ENCODE data around the gene CACFD1.
A peak's percentile ranks its signal among the peaks of the same experiment; 100 is the strongest.

CACFD1 gene

DNA sequence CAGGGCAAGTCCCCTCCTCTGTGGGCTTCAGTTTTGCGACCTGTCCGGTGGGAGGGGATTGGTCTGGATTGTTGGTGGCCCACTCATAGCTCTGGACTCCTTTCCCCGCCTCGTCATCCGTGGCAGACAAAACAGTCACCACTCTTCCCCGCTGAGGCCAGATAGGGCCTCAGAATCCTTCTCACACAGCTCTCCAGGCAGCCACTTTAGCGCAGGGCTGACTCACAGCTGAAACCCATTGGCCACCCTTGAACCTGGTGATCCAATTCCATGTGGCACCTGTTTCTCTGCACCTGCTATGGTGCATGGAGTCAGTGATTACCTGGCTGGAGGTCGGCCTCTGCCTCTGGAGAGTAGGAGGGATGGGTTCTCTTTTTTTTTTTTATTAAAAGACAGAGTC lies 15.8 kb upstream of the CACFD1 start:
- no peak for ATAC-seq
- no peak for TF ChIP-seq ESRRG (CRISPR knock-in tag; IDR thresholded peaks at IDR 0.05)
- TF ChIP-seq ZFP3 (CRISPR knock-in tag; IDR thresholded peaks at IDR 0.05), result no peak
- no peak for TF ChIP-seq ZC3H10 (CRISPR knock-in tag; IDR thresholded peaks at IDR 0.05)
- TF ChIP-seq PPARA (CRISPR knock-in tag; IDR thresholded peaks at IDR 0.05; ENCODE audit: borderline replicate concordance), result no peak
- TF ChIP-seq, protein P1, sequence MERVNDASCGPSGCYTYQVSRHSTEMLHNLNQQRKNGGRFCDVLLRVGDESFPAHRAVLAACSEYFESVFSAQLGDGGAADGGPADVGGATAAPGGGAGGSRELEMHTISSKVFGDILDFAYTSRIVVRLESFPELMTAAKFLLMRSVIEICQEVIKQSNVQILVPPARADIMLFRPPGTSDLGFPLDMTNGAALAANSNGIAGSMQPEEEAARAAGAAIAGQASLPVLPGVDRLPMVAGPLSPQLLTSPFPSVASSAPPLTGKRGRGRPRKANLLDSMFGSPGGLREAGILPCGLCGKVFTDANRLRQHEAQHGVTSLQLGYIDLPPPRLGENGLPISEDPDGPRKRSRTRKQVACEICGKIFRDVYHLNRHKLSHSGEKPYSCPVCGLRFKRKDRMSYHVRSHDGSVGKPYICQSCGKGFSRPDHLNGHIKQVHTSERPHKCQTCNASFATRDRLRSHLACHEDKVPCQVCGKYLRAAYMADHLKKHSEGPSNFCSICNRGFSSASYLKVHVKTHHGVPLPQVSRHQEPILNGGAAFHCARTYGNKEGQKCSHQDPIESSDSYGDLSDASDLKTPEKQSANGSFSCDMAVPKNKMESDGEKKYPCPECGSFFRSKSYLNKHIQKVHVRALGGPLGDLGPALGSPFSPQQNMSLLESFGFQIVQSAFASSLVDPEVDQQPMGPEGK (CRISPR knock-in tag; IDR thresholded peaks at IDR 0.05; ENCODE audit: borderline replicate concordance), result no peak
- no peak for TF ChIP-seq ARNTL (CRISPR knock-in tag; IDR thresholded peaks at IDR 0.05; ENCODE audit: borderline replicate concordance, low read depth)
- no peak for TF ChIP-seq ZFP30 (CRISPR knock-in tag; IDR thresholded peaks at IDR 0.05)
- TF ChIP-seq ZNF70 (CRISPR knock-in tag; IDR thresholded peaks at IDR 0.05), result no peak
- no peak for TF ChIP-seq ISL1 (CRISPR knock-in tag; IDR thresholded peaks at IDR 0.05)
- TF ChIP-seq GLIS3 (CRISPR knock-in tag; IDR thresholded peaks at IDR 0.05), result no peak
- TF ChIP-seq RARB (CRISPR knock-in tag; IDR thresholded peaks at IDR 0.05), result no peak
- TF ChIP-seq, protein P2, sequence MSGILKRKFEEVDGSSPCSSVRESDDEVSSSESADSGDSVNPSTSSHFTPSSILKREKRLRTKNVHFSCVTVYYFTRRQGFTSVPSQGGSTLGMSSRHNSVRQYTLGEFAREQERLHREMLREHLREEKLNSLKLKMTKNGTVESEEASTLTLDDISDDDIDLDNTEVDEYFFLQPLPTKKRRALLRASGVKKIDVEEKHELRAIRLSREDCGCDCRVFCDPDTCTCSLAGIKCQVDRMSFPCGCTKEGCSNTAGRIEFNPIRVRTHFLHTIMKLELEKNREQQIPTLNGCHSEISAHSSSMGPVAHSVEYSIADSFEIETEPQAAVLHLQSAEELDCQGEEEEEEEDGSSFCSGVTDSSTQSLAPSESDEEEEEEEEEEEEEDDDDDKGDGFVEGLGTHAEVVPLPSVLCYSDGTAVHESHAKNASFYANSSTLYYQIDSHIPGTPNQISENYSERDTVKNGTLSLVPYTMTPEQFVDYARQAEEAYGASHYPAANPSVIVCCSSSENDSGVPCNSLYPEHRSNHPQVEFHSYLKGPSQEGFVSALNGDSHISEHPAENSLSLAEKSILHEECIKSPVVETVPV (CRISPR knock-in tag; IDR thresholded peaks at IDR 0.05), result no peak
- TF ChIP-seq, protein P3, sequence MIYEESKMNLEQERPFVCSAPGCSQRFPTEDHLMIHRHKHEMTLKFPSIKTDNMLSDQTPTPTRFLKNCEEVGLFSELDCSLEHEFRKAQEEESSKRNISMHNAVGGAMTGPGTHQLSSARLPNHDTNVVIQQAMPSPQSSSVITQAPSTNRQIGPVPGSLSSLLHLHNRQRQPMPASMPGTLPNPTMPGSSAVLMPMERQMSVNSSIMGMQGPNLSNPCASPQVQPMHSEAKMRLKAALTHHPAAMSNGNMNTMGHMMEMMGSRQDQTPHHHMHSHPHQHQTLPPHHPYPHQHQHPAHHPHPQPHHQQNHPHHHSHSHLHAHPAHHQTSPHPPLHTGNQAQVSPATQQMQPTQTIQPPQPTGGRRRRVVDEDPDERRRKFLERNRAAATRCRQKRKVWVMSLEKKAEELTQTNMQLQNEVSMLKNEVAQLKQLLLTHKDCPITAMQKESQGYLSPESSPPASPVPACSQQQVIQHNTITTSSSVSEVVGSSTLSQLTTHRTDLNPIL (CRISPR knock-in tag; IDR thresholded peaks at IDR 0.05; ENCODE audit: low read depth), result no peak
- TF ChIP-seq ZNF8 (CRISPR knock-in tag; IDR thresholded peaks at IDR 0.05), result no peak
- TF ChIP-seq ZNF565 (CRISPR knock-in tag; conservative IDR thresholded peaks at IDR 0.05; ENCODE audit: low read depth), result no peak
- TF ChIP-seq, protein P4, sequence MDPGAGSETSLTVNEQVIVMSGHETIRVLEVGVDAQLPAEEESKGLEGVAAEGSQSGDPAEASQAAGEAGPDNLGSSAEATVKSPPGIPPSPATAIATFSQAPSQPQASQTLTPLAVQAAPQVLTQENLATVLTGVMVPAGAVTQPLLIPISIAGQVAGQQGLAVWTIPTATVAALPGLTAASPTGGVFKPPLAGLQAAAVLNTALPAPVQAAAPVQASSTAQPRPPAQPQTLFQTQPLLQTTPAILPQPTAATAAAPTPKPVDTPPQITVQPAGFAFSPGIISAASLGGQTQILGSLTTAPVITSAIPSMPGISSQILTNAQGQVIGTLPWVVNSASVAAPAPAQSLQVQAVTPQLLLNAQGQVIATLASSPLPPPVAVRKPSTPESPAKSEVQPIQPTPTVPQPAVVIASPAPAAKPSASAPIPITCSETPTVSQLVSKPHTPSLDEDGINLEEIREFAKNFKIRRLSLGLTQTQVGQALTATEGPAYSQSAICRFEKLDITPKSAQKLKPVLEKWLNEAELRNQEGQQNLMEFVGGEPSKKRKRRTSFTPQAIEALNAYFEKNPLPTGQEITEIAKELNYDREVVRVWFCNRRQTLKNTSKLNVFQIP (CRISPR knock-in tag; IDR thresholded peaks at IDR 0.05; ENCODE audit: borderline replicate concordance, low read depth), result no peak
- TF ChIP-seq, protein P5, sequence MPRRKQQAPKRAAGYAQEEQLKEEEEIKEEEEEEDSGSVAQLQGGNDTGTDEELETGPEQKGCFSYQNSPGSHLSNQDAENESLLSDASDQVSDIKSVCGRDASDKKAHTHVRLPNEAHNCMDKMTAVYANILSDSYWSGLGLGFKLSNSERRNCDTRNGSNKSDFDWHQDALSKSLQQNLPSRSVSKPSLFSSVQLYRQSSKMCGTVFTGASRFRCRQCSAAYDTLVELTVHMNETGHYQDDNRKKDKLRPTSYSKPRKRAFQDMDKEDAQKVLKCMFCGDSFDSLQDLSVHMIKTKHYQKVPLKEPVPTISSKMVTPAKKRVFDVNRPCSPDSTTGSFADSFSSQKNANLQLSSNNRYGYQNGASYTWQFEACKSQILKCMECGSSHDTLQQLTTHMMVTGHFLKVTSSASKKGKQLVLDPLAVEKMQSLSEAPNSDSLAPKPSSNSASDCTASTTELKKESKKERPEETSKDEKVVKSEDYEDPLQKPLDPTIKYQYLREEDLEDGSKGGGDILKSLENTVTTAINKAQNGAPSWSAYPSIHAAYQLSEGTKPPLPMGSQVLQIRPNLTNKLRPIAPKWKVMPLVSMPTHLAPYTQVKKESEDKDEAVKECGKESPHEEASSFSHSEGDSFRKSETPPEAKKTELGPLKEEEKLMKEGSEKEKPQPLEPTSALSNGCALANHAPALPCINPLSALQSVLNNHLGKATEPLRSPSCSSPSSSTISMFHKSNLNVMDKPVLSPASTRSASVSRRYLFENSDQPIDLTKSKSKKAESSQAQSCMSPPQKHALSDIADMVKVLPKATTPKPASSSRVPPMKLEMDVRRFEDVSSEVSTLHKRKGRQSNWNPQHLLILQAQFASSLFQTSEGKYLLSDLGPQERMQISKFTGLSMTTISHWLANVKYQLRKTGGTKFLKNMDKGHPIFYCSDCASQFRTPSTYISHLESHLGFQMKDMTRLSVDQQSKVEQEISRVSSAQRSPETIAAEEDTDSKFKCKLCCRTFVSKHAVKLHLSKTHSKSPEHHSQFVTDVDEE (CRISPR knock-in tag; IDR thresholded peaks at IDR 0.05), result no peak
- no peak for TF ChIP-seq BACH2 (CRISPR knock-in tag; IDR thresholded peaks at IDR 0.05; ENCODE audit: borderline replicate concordance)
- no peak for TF ChIP-seq CSDC2 (CRISPR knock-in tag; IDR thresholded peaks at IDR 0.05)

DNA sequence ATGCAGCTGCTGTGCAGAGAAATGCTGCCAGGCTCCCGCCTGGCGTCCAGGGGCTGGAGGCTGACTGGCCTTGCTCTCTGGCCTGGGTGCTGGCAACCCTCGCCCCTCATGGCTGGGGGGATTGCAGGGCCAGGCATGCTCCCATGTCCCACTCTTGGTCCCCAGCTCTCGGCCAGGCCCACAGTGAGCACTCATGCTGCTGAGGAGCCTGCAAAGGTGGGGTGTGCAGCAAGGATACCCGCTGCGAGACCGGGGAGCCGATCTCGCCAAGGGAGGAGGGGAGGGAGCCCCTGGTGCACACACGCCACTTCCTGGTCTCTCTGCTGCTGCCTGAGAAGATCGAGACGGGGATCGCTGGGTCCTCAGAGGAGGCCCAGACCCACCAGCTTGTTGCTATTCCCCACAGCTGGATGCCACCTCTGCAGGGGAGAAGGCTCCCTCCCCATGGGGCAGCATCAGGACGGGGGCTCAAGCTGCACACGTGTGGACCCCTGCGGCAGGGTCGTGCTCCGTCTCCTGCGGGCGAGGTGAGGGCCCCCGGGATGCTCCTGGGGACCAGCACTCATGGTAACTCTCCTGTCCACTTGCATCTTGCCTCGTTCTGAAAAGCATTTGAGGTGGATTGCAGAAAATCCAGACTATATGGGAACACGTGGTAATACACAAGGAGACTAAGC lies 14.3 kb upstream of the CACFD1 start:
- TF ChIP-seq ARNTL (CRISPR knock-in tag; IDR thresholded peaks at IDR 0.05; ENCODE audit: borderline replicate concordance, low read depth) (no peak), CSDC2 (CRISPR knock-in tag; IDR thresholded peaks at IDR 0.05) (no peak), TCF4 (CRISPR knock-in tag; IDR thresholded peaks at IDR 0.05; ENCODE audit: borderline replicate concordance) (no peak)
- ATAC-seq, result no peak

DNA sequence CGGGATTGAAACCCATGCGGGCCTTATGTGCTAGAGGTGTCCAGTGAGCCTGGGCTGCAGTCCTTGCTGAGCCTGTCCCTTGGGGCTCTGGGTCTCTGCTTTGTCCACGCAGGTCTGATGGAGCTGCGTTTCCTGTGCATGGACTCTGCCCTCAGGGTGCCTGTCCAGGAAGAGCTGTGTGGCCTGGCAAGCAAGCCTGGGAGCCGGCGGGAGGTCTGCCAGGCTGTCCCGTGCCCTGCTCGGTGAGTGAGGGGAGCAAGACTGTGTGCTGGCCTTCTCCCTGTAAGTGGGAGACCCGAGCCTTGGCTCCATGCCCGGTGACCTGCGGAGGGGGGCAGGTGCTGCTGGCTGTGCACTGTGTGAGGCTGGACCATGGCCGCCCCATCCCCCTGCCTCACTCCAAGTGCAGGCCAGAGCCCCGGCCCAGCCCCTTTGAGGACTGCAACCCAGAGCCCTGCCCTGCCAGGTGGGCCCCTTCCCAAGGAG lies 11.2 kb upstream of the CACFD1 start:
- TF ChIP-seq ZNF565 (CRISPR knock-in tag; conservative IDR thresholded peaks at IDR 0.05; ENCODE audit: low read depth), result no peak

More for the DNA sequence above, 11.2 kb upstream of the CACFD1 start:
- peak; percentile 33; the same call in 2 of the 3 replicates for ATAC-seq

Data from SK-N-SH treated with all-trans-retinoic acid at 6 μM for 48 hours (cell line).